HepG2 (cell line): ENCODE measurements around the gene PNLIPRP2. TPM values are rescaled to one million over a fixed set of nuclear protein-coding genes. Genes with fewer than 3 reads are reported as not detected.

Experiments
- ATAC-seq: fragments of 200-7000 bp; cut with Tn5 transposase; 3 replicates; pipeline ENCODE4 v1.9.1; 2020; ENCODE audit warnings: mild to moderate bottlenecking, moderate library complexity
- BruUV-seq: library from RNA; stranded (reverse); fragments of 400-500 nt; replicated peaks from 2 replicates; lab custom pipeline; 2021; lab: Mats Ljungman, UMichigan
- CTCF ChIA-PET: fragments of 300-600 bp; formaldehyde crosslinking; extraction: SDS; loops from one replicate; lab custom pipeline; 2021; ENCODE audit warnings: low total read pairs, inconsistent platforms, low intra/inter-chr PET ratio; lab: Yijun Ruan, JAX
- POLR2A ChIA-PET: fragments of 350-600 bp; sonication (Branson Sonifier 250); formaldehyde crosslinking; loops from one replicate; lab custom pipeline; 2020; ENCODE audit warnings: antibody characterized with exemption, inconsistent platforms; lab: Yijun Ruan, JAX
- DNase-seq: peaks from one replicate; pipeline ENCODE4 v3.0.0-alpha.2; 2015; ENCODE audit warnings: low spot score
- FAIRE-seq: peaks from 3 replicates; lab custom pipeline; 2011; peaks lifted over from hg19 to GRCh38; lab: Jason Lieb, UNC
- H2AFZ ChIP-seq: one replicate; pipeline ENCODE4 v1.6.1; 2011; ENCODE audit warnings: low read length, inconsistent platforms
- H3K27ac ChIP-seq: fragments of 300-600 bp; 3 replicates; pipeline ENCODE4 v1.8.0; 2011; ENCODE audit warnings: mixed run types, mild to moderate bottlenecking, mixed read lengths, low read length, inconsistent platforms; ENCODE audit not compliant: insufficient read depth; ENCODE audit errors: extremely low read length
- H3K27me3 ChIP-seq, 2 experiments: fragments of 200-600 bp in 1 of 2; 2 replicates in 1 of 2; 3 replicates in 1 of 2; pipeline versions ENCODE4 v1.6.0 to v1.8.0; 2011; ENCODE audit warnings: low read length in 2 of 2, mild to moderate bottlenecking in 2 of 2, moderate library complexity in 2 of 2, inconsistent platforms in 1 of 2; ENCODE audit not compliant: insufficient read depth in 2 of 2, control insufficient read depth in 1 of 2
- H3K36me3 ChIP-seq, 2 experiments: fragments of 200-600 bp in 1 of 2; replicated peaks in 1 of 2; 2 replicates in 1 of 2; 3 replicates in 1 of 2; pipeline versions ENCODE4 v1.5.1 to v1.8.0; 2011; ENCODE audit warnings: low read length in 2 of 2, inconsistent platforms in 1 of 2; ENCODE audit not compliant: insufficient read depth in 2 of 2, control insufficient read depth in 1 of 2
- H3K4me1 ChIP-seq: 2 replicates; pipeline ENCODE4 v1.5.1; 2012; ENCODE audit warnings: low read length, inconsistent platforms; ENCODE audit not compliant: insufficient read depth
- H3K4me2 ChIP-seq: 2 replicates; pipeline ENCODE4 v1.6.0; 2011; ENCODE audit warnings: low read depth, low read length, inconsistent platforms
- H3K4me3 ChIP-seq, 3 experiments: fragments of 200-600 bp in 1 of 3; sonication (generic), shearing (Covaris generic) in 1 of 3; replicated peaks in 1 of 3; 2 replicates each; pipeline ENCODE4 v1.5.1; 2011 to 2016; ENCODE audit warnings: low read length in 3 of 3, inconsistent platforms in 2 of 3, low read depth in 2 of 3, mild to moderate bottlenecking in 2 of 3, control low read depth in 1 of 3, mixed read lengths in 1 of 3; ENCODE audit not compliant: insufficient read depth in 1 of 3
- H3K79me2 ChIP-seq: one replicate; pipeline ENCODE4 v1.6.1; 2011; ENCODE audit warnings: low read length, inconsistent platforms; ENCODE audit not compliant: insufficient read depth
- H3K9ac ChIP-seq: 2 replicates; pipeline ENCODE4 v1.6.0; 2011; ENCODE audit warnings: mild to moderate bottlenecking, low read depth, low read length, inconsistent platforms; ENCODE audit not compliant: insufficient read depth
- H3K9me3 ChIP-seq: 2 replicates; pipeline ENCODE4 v1.5.1; 2012; ENCODE audit warnings: mild to moderate bottlenecking, low read length
- H4K20me1 ChIP-seq: 2 replicates; pipeline ENCODE4 v1.6.0; 2011; ENCODE audit warnings: inconsistent platforms, mild to moderate bottlenecking, low read length, moderate library complexity; ENCODE audit not compliant: insufficient read depth
- HMGXB3 ChIP-seq: sonication (generic); formaldehyde crosslinking; IDR thresholded peaks from 2 replicates; pipeline ENCODE4 v1.4.0; 2020; ENCODE audit warnings: missing genetic modification reagents, borderline replicate concordance
- NAIF1 ChIP-seq: sonication (generic); formaldehyde crosslinking; IDR thresholded peaks from 2 replicates; pipeline ENCODE4 v1.5.0; 2020; ENCODE audit warnings: mild to moderate bottlenecking, missing genetic modification reagents, borderline replicate concordance
- NBN ChIP-seq: fragments of 450-650 bp; conservative IDR thresholded peaks from 2 replicates; pipeline ENCODE4 v1.6.1; 2017
- SP1 ChIP-seq, 2 experiments: fragments of 450-650 bp in 1 of 2; sonication (generic) in 1 of 2; formaldehyde crosslinking in 1 of 2; IDR thresholded peaks; 2 replicates each; pipeline versions ENCODE4 v1.4.0 to v1.6.1; 2016 to 2020; ENCODE audit warnings: missing genetic modification reagents in 1 of 2
- ZNF746 ChIP-seq: sonication (generic); formaldehyde crosslinking; IDR thresholded peaks from 2 replicates; pipeline ENCODE4 v1.8.0; 2022; ENCODE audit warnings: mild to moderate bottlenecking, missing genetic modification reagents
- WGBS: methylation state at CpG from one replicate; pipeline ENCODE4 v1.1.6; 2017; ENCODE audit warnings: low lambda C conversion rate; 5-methylcytosine and 5-hydroxymethylcytosine counted together
- in situ Hi-C: cut with HindIII; loops from 2 replicates; pipeline ENCODE4 v1.10.0; 2017; ENCODE audit warnings: low pct_unique_long_range_greater_than_20kb; ENCODE audit not compliant: extremely low pct_ligation_motif_present
- intact Hi-C: fragments of 100-400 bp; cut with micrococcal nuclease; formaldehyde crosslinking; loops from one replicate; pipeline ENCODE4 v1.10.0; 2022; ENCODE audit not compliant: unreplicated experiment
- polyA plus RNA-seq, 8 experiments: library from polyadenylated mRNA; depleted of rRNA in 3 of 8; stranded (reverse) in 7 of 8; unstranded in 1 of 8; fragments of >200 nt; fragmentation: Illumina TruSeq in 4 of 8; extraction: Trizol in 4 of 8; gene quantifications; 2 replicates each; pipeline versions ENCODE4 v1.2.1 to v1.2.3, GENCODE V29; 2011 to 2016; ENCODE audit warnings: low read depth in 4 of 8, missing spikeins in 1 of 8, mixed read lengths in 1 of 8; ENCODE audit not compliant: insufficient read depth in 1 of 8
- total RNA-seq, 5 experiments: library from RNA; depleted of rRNA; stranded (reverse); fragments of >200 nt; fragmentation: Illumina TruSeq; extraction: Trizol; gene quantifications; 2 replicates each; pipeline ENCODE4 v1.2.3, GENCODE V29; 2016; ENCODE audit warnings: low read depth in 1 of 5

PNLIPRP2 gene
- total and polyA plus RNA-seq, 2 of the 13 experiments (the other 11 are each of a cell fraction or from before 2014, with no cell fraction given): 0.21 to 0.97 TPM

- Histone ChIP-seq H4K20me1 (no peaks in the 10 kb centered on the region), H3K27me3 (peaks cover 1 to 22% of the 10 kb centered on the region in 2 experiments; a peak in 2 of 5 replicates), H3K4me3 (no peak overlapping the region), H3K27ac (no peak overlapping the region), H3K9ac (no peak overlapping the region), H3K9me3 (no peaks in the 10 kb centered on the region), H3K4me2 (no peak overlapping the region), H3K79me2 (no peaks in the 10 kb centered on the region), H3K4me1 (no peaks in the 10 kb centered on the region), H2AFZ (no peak overlapping the region), H3K36me3 (no peaks in the 10 kb centered on the region)
- ChIA-PET CTCF (no interaction called here), POLR2A (no interaction called here)
- FAIRE-seq (no peak), DNase-seq (no peak), ATAC-seq (no peak)
- no peak for TF ChIP-seq ZNF746 (CRISPR knock-in tag)
- BruUV-seq: no TSS peak
- 5% methylated on average over 5 of the region's 5 CpGs for WGBS
- intact Hi-C loops (no loop called here), in situ Hi-C loops (no loop called here)
Measured at GRCh38 chr10:116597543-116597942, 23.2 kb upstream of the PNLIPRP2 start.

DNA sequence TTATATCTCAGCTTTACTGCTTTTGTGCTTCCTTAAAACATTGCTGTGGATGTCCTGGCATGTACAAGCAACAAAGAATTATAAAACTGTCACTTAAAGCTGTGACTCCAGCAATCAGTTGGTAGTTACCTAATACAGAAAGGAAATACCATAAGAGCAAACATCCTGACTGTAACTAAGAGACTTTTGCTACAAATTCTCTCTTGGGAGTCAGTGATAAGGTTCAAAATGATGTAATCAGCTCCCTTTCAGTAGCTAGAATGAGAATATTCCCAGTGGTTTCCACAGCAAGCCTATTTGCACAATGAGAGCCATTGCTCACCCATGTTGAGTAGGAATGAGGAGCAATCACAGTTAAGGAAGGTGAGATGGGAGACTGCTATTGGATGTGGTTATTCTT, 22.4 kb upstream of the PNLIPRP2 start:
- BruUV-seq: no TSS peak

More for the DNA sequence above, 22.4 kb upstream of the PNLIPRP2 start:
- intact Hi-C loops (no loop called here), in situ Hi-C loops (no loop called here)
- DNase-seq (no peak), FAIRE-seq (no peak), ATAC-seq (no peak)
- Histone ChIP-seq H3K9ac (no peak overlapping the region), H4K20me1 (no peaks in the 10 kb centered on the region), H3K36me3 (no peaks in the 10 kb centered on the region), H3K9me3 (no peaks in the 10 kb centered on the region), H2AFZ (no peak overlapping the region), H3K4me2 (no peak overlapping the region), H3K27ac (no peak overlapping the region), H3K4me3 (no peak overlapping the region), H3K4me1 (no peaks in the 10 kb centered on the region), H3K79me2 (no peaks in the 10 kb centered on the region), H3K27me3 (peaks cover 1 to 20% of the 10 kb centered on the region in 2 experiments; a peak in 2 of 5 replicates)
- TF ChIP-seq HMGXB3 (CRISPR knock-in tag) (no peak), NBN (no peak), SP1 (IDR thresholded peaks at IDR 0.05) (no peak), SP1 (CRISPR knock-in tag; IDR thresholded peaks at IDR 0.05) (no peak), NAIF1 (CRISPR knock-in tag) (no peak)
- ChIA-PET CTCF (no interaction called here), POLR2A (no interaction called here)
